Immature natural killer cell (primary cell): ENCODE measurements around the gene PCDHA12. TPM values are rescaled to one million over a fixed set of nuclear protein-coding genes. Genes with fewer than 3 reads are reported as not detected.
"Not testable (repeated sequence)": the region's sequence is repeated elsewhere in the genome, so short reads cannot be mapped to it uniquely, and the experiment has no call there.

ENCODE experiments used
- DNase-seq, 3 donors: peaks; one replicate each; pipeline ENCODE4 v3.0.0; 2022; ENCODE audit warnings: mixed read lengths in 1 of 3
- H3K27ac Mint-ChIP-seq, 6 donors: one replicate each; pipeline ENCODE4 v1.8.0; 2020; ENCODE audit warnings: mixed read lengths in 6 of 6, mild to moderate bottlenecking in 5 of 6, inconsistent platforms in 4 of 6, moderate library complexity in 3 of 6
- H3K27me3 Mint-ChIP-seq, 3 donors: one replicate each; pipeline ENCODE4 v1.8.0; 2020 to 2021; ENCODE audit warnings: low read depth in 3 of 3, mild to moderate bottlenecking in 3 of 3, mixed read lengths in 3 of 3, moderate library complexity in 3 of 3, inconsistent platforms in 1 of 3
- H3K36me3 Mint-ChIP-seq, 3 donors: one replicate each; pipeline ENCODE4 v1.8.0; 2020; ENCODE audit warnings: mixed read lengths in 3 of 3, inconsistent platforms in 2 of 3, mild to moderate bottlenecking in 2 of 3
- H3K4me1 Mint-ChIP-seq, 2 donors: one replicate each; pipeline ENCODE4 v1.8.0; 2020; ENCODE audit warnings: inconsistent platforms in 2 of 2, mild to moderate bottlenecking in 2 of 2, mixed read lengths in 2 of 2, moderate library complexity in 1 of 2
- H3K4me3 Mint-ChIP-seq, 5 donors: one replicate each; pipeline ENCODE4 v1.8.0; 2020; ENCODE audit warnings: mild to moderate bottlenecking in 5 of 5, mixed read lengths in 5 of 5, inconsistent platforms in 3 of 5, moderate library complexity in 3 of 5
- H3K9me3 Mint-ChIP-seq, 6 donors: one replicate each; pipeline ENCODE4 v1.8.0; 2020; ENCODE audit warnings: mild to moderate bottlenecking in 6 of 6, mixed read lengths in 6 of 6, inconsistent platforms in 4 of 6, moderate library complexity in 3 of 6
- polyA plus RNA-seq, 3 donors: library from polyadenylated mRNA; unstranded; fragments of 300-500 nt; fragmentation: Illumina TruSeq; gene quantifications; one replicate each; pipeline ENCODE4 v1.2.3, GENCODE V29; 2021

Gene PCDHA12
- not detected for polyA plus RNA-seq

GRCh38 chr5:140875085-140876065 is at the start of gene PCDHA12:
Gene PCDHA12, plus strand, starts transcription at chr5:140875308. Its CDS starts 165 bp downstream, at chr5:140875473.
- no peak for DNase-seq
- peaks cover 0 to 5% (median 0%) of the 10 kb centered on the region in 3 donors for H3K36me3 Mint-ChIP-seq
- peaks cover 7 to 61% (median 21%) of the 10 kb centered on the region in 6 donors for H3K9me3 Mint-ChIP-seq
- no peak within 1 kb of the TSS for H3K27ac Mint-ChIP-seq
- H3K4me1 Mint-ChIP-seq, result no peaks in the 10 kb centered on the region
- peaks cover 6 to 19% (median 18%) of the 10 kb centered on the region in 3 donors for H3K27me3 Mint-ChIP-seq
- no peak within 1 kb of the TSS for H3K4me3 Mint-ChIP-seq

GRCh38 chr5:140827704-140828361 is 47.3 kb upstream of the PCDHA12 start, which contains the start of gene PCDHA6:
Gene PCDHA6, plus strand, starts transcription at chr5:140827960. Its CDS starts 132 bp downstream, at chr5:140828092.
- no peak for DNase-seq
- H3K27ac Mint-ChIP-seq, result no peak within 1 kb of the TSS
- H3K36me3 Mint-ChIP-seq, result peaks cover 0 to 13% (median 0%) of the 10 kb centered on the region in 3 donors
- no peak within 1 kb of the TSS for H3K4me3 Mint-ChIP-seq
- no peaks in the 10 kb centered on the region for H3K4me1 Mint-ChIP-seq
- H3K9me3 Mint-ChIP-seq, result peaks cover 7 to 60% (median 33%) of the 10 kb centered on the region in 6 donors
- peaks cover 12 to 25% (median 19%) of the 10 kb centered on the region in 3 donors for H3K27me3 Mint-ChIP-seq

- DNase-seq, result no peak
- Mint-ChIP-seq H3K27me3 (peaks cover 12 to 25% (median 21%) of the 10 kb centered on the region in 3 donors), H3K9me3 (peaks cover 7 to 64% (median 37%) of the 10 kb centered on the region in 6 donors), H3K4me1 (no peaks in the 10 kb centered on the region), H3K4me3 (no peak overlapping the region), H3K36me3 (peaks cover 0 to 14% (median 0%) of the 10 kb centered on the region in 3 donors), H3K27ac (no peak overlapping the region)
Measured at GRCh38 chr5:140828362-140828737, 46.8 kb upstream of the PCDHA12 start.

GRCh38 chr5:140829511-140830501 is 45.3 kb upstream of the PCDHA12 start:
- H3K36me3 Mint-ChIP-seq, result peaks cover 0 to 14% (median 0%) of the 10 kb centered on the region in 3 donors
- H3K4me1 Mint-ChIP-seq, DNase-seq, H3K4me3 Mint-ChIP-seq, H3K27ac Mint-ChIP-seq: not testable (repeated sequence)
- peaks cover 7 to 66% (median 38%) of the 10 kb centered on the region in 6 donors for H3K9me3 Mint-ChIP-seq
- peaks cover 15 to 29% (median 25%) of the 10 kb centered on the region in 3 donors for H3K27me3 Mint-ChIP-seq

GRCh38 chr5:140833993-140834392 is 41.1 kb upstream of the PCDHA12 start, which contains the start of gene PCDHA7:
Gene PCDHA7, plus strand, starts transcription at chr5:140834269. Its CDS starts 115 bp downstream, at chr5:140834384.
- Mint-ChIP-seq H3K36me3 (peaks cover 0 to 5% (median 0%) of the 10 kb centered on the region in 3 donors), H3K4me3 (peak within 1 kb of the TSS in 1 of 5 donors; percentile 15), H3K27me3 (peaks cover 2 to 20% (median 15%) of the 10 kb centered on the region in 3 donors), H3K27ac (no peak within 1 kb of the TSS), H3K4me1 (no peaks in the 10 kb centered on the region), H3K9me3 (peaks cover 6 to 41% (median 23%) of the 10 kb centered on the region in 6 donors)
- DNase-seq, result no peak

GRCh38 chr5:140834439-140835008 is 40.6 kb upstream of the PCDHA12 start:
- Mint-ChIP-seq H3K27me3 (peaks cover 2 to 20% (median 14%) of the 10 kb centered on the region in 3 donors), H3K4me3 (peak overlapping the region in 1 of 5 donors; percentile 15), H3K9me3 (peaks cover 4 to 40% (median 21%) of the 10 kb centered on the region in 6 donors)
- DNase-seq, H3K27ac Mint-ChIP-seq, H3K4me1 Mint-ChIP-seq, H3K36me3 Mint-ChIP-seq: not testable (repeated sequence)

GRCh38 chr5:140835622-140836510 is 39.2 kb upstream of the PCDHA12 start:
- no peaks in the 10 kb centered on the region for H3K4me1 Mint-ChIP-seq
- no peak for DNase-seq
- no peak overlapping the region for H3K27ac Mint-ChIP-seq
- H3K36me3 Mint-ChIP-seq, result peaks cover 0 to 5% (median 0%) of the 10 kb centered on the region in 3 donors
- peaks cover 9 to 44% (median 22%) of the 10 kb centered on the region in 6 donors for H3K9me3 Mint-ChIP-seq
- H3K27me3 Mint-ChIP-seq, result peaks cover 10 to 17% (median 14%) of the 10 kb centered on the region in 3 donors
- no peak overlapping the region for H3K4me3 Mint-ChIP-seq

- no peak within 1 kb of the TSS for H3K27ac Mint-ChIP-seq
- H3K4me3 Mint-ChIP-seq, result peak within 1 kb of the TSS in 1 of 5 donors; percentile 41
- peaks cover 0 to 3% (median 0%) of the 10 kb centered on the region in 3 donors for H3K36me3 Mint-ChIP-seq
- peaks cover 0 to 8% (median 8%) of the 10 kb centered on the region in 3 donors for H3K27me3 Mint-ChIP-seq
- peaks cover 9 to 29% (median 18%) of the 10 kb centered on the region in 6 donors for H3K9me3 Mint-ChIP-seq
- H3K4me1 Mint-ChIP-seq, result peaks cover 0 to 2% of the 10 kb centered on the region in 2 donors
- DNase-seq, result no peak
Measured at GRCh38 chr5:140840978-140841962, 33.8 kb upstream of the PCDHA12 start, which contains the start of gene PCDHA8. Gene PCDHA8, plus strand, starts transcription at chr5:140841187. Its CDS starts 135 bp downstream, at chr5:140841322.

- Mint-ChIP-seq H3K4me3 (no peak overlapping the region), H3K27ac (no peak overlapping the region), H3K9me3 (peaks cover 11 to 31% (median 20%) of the 10 kb centered on the region in 6 donors), H3K27me3 (peaks cover 5 to 8% (median 6%) of the 10 kb centered on the region in 3 donors), H3K36me3 (peaks cover 0 to 3% (median 0%) of the 10 kb centered on the region in 3 donors), H3K4me1 (peaks cover 0 to 2% of the 10 kb centered on the region in 2 donors)
- DNase-seq, result no peak
Measured at GRCh38 chr5:140842798-140843733, 32.0 kb upstream of the PCDHA12 start.
